Smooth muscle cell (in vitro differentiated cells): ENCODE results near the gene SPACA4. TPM values are rescaled to one million over a fixed set of nuclear protein-coding genes. Genes with fewer than 3 reads are reported as not detected.

Experiments used
- DNase-seq: peaks from one replicate; lab custom pipeline; 2025; ENCODE audit not compliant: unreplicated experiment; lab: John Stamatoyannopoulos, UW
- H2AFZ ChIP-seq: fragments of 200-600 bp; sonication (generic); 2 replicates; pipeline ENCODE4 v1.6.0; 2016; ENCODE audit warnings: antibody characterized with exemption, low read depth, mild to moderate bottlenecking
- H3F3A ChIP-seq: fragments of 200-600 bp; sonication (generic); 2 replicates; pipeline ENCODE4 v1.6.0; 2017; ENCODE audit warnings: antibody characterized with exemption, low read depth
- H3K27ac ChIP-seq: fragments of 200-600 bp; sonication (generic); 2 replicates; pipeline ENCODE4 v1.5.1; 2016; ENCODE audit warnings: low read depth, mild to moderate bottlenecking
- H3K27me3 ChIP-seq: fragments of 200-600 bp; sonication (generic); 2 replicates; pipeline ENCODE4 v1.6.1; 2016; ENCODE audit warnings: low read depth, mild to moderate bottlenecking
- H3K36me3 ChIP-seq: fragments of 200-600 bp; sonication (generic); 2 replicates; pipeline ENCODE4 v1.5.1; 2016; ENCODE audit warnings: low read depth
- H3K4me1 ChIP-seq: fragments of 200-600 bp; sonication (generic); 2 replicates; pipeline ENCODE4 v1.5.1; 2016; ENCODE audit warnings: low read depth
- H3K4me2 ChIP-seq: fragments of 200-600 bp; sonication (generic); 2 replicates; pipeline ENCODE4 v1.6.0; 2016; ENCODE audit warnings: mild to moderate bottlenecking
- H3K4me3 ChIP-seq: fragments of 200-600 bp; sonication (generic); 2 replicates; pipeline ENCODE4 v1.5.1; 2016; ENCODE audit warnings: mild to moderate bottlenecking
- H3K79me2 ChIP-seq: fragments of 200-600 bp; sonication (generic); 2 replicates; pipeline ENCODE4 v1.6.0; 2016; ENCODE audit warnings: low read depth, mild to moderate bottlenecking
- H3K9ac ChIP-seq: fragments of 200-600 bp; sonication (generic); 2 replicates; pipeline ENCODE4 v1.6.0; 2016; ENCODE audit warnings: low read depth
- H3K9me3 ChIP-seq: fragments of 200-600 bp; sonication (generic); replicated peaks from 2 replicates; pipeline ENCODE4 v1.5.1; 2016; ENCODE audit warnings: low read depth
- H4K20me1 ChIP-seq: fragments of 200-600 bp; sonication (generic); 2 replicates; pipeline ENCODE4 v1.6.0; 2016; ENCODE audit warnings: low read depth
- whole genome bisulfite sequencing: methylation state at CpG from one replicate; pipeline ENCODE4 v1.1.7; 2016; ENCODE audit warnings: low lambda C conversion rate; 5-methylcytosine and 5-hydroxymethylcytosine counted together
- polyA plus RNA-seq: library from polyadenylated mRNA; unstranded; fragments of >200 nt; fragmentation: Nextera tagmentation; extraction: Ambion mirVana; gene quantifications from 2 replicates; pipeline ENCODE4 v1.2.1, GENCODE V29; 2016
- total RNA-seq: library from RNA; depleted of rRNA; stranded (reverse); fragments of >200 nt; gene quantifications from 2 replicates; pipeline ENCODE4 v1.2.3, GENCODE V29; 2014
- TF ChIP-seq, protein P1 (sequence below): fragments of 200-600 bp; sonication (generic); IDR thresholded peaks from 2 replicates; pipeline ENCODE4 v1.5.1; 2017; ENCODE audit warnings: borderline replicate concordance, mild to moderate bottlenecking, antibody characterized with exemption; ENCODE audit not compliant: insufficient read depth, poor library complexity, severe bottlenecking

Gene SPACA4
- total and polyA plus RNA-seq, 2 experiments from 2014 or later: 0.43 TPM; not detected in 1

DNA sequence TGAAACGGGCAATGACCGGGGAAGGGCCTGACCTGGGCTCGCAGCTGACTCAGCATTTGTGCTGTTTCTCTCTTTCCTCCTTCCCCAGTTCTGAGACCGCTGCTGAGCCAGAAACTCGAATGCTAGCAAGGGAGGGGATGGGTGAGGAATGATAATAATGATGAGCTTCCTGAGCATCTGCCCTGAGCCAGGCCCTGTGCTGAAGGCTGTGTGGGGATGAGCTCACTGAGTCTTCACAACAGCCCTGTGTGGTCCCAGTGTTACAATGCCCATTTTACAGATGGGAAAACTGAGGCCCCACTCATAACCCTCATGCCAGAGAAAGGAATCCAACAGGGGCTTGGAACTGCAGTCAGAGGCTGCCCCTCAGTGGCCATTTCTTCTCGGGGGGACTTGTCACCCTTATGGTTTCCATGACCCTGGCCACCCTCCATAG, 46.4 kb upstream of the SPACA4 start:
- no peak for DNase-seq
- Histone ChIP-seq H3K4me2 (no peak overlapping the region), H3F3A (peaks cover 30% of the 10 kb centered on the region), H3K27ac (no peak overlapping the region), H3K9ac (no peak overlapping the region), H2AFZ (no peak overlapping the region), H3K4me1 (no peaks in the 10 kb centered on the region), H3K4me3 (no peak overlapping the region), H3K27me3 (no peaks in the 10 kb centered on the region), H4K20me1 (no peaks in the 10 kb centered on the region), H3K9me3 (no peaks in the 10 kb centered on the region), H3K79me2 (no peaks in the 10 kb centered on the region), H3K36me3 (no peaks in the 10 kb centered on the region)
- TF ChIP-seq, protein P1, sequence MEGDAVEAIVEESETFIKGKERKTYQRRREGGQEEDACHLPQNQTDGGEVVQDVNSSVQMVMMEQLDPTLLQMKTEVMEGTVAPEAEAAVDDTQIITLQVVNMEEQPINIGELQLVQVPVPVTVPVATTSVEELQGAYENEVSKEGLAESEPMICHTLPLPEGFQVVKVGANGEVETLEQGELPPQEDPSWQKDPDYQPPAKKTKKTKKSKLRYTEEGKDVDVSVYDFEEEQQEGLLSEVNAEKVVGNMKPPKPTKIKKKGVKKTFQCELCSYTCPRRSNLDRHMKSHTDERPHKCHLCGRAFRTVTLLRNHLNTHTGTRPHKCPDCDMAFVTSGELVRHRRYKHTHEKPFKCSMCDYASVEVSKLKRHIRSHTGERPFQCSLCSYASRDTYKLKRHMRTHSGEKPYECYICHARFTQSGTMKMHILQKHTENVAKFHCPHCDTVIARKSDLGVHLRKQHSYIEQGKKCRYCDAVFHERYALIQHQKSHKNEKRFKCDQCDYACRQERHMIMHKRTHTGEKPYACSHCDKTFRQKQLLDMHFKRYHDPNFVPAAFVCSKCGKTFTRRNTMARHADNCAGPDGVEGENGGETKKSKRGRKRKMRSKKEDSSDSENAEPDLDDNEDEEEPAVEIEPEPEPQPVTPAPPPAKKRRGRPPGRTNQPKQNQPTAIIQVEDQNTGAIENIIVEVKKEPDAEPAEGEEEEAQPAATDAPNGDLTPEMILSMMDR: no peak
- 90% methylated on average over 6 of the region's 6 CpGs for WGBS

DNA sequence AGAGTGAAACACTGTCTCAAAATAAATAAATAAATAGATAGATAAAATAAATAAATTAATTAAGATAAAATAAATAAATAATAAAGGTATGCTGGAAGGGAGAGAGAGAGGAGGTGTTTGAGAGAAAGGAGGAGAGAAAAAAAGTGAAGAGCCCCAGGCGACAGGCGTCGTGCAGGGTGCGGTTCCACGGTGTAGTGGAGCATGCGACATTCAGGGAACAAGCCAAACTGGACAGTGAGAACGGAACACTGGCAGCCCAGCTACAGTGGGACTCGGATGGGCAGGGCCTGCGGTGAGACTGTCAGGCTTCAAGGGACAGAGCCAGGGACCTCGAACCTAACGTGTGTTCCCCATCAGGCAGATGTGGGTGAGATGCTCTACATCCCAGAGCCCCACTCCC, 45.1 kb upstream of the SPACA4 start:
- Histone ChIP-seq H3K27me3 (no peaks in the 10 kb centered on the region), H3K4me2 (no peak overlapping the region), H2AFZ (no peak overlapping the region), H3K4me1 (no peaks in the 10 kb centered on the region), H3K9me3 (no peaks in the 10 kb centered on the region), H3K4me3 (no peak overlapping the region), H3K27ac (no peak overlapping the region), H3K36me3 (no peaks in the 10 kb centered on the region), H3K9ac (no peak overlapping the region), H3K79me2 (no peaks in the 10 kb centered on the region), H4K20me1 (no peaks in the 10 kb centered on the region), H3F3A (peaks cover 23% of the 10 kb centered on the region)
- DNase-seq: no peak
- TF ChIP-seq, protein P1: no peak
- WGBS: 95% methylated on average over 11 of the region's 11 CpGs

DNA sequence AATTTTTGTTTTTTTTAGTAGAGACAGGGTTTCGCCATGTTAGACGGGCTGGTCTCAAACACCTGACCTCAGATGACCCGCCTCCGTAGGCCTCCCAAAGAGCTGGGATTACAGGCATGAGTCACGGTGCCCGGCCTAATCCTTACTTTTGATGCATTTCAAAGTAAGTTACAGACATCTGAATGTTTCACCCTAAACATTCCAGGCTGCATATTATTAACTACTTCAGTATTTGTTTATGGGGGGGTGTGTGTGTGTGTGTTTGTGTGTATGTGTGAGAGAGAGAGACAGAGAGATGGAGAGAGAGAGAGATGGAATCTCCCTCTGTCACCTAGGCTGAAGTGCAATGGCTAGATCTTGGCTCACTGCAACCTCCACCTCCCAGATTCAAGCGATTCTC, 41.5 kb upstream of the SPACA4 start:
- Histone ChIP-seq H3K4me2 (no peak overlapping the region), H3F3A (peaks cover 29% of the 10 kb centered on the region), H3K36me3 (no peaks in the 10 kb centered on the region), H3K9me3 (no peaks in the 10 kb centered on the region), H3K79me2 (no peaks in the 10 kb centered on the region), H3K4me1 (no peaks in the 10 kb centered on the region), H3K27me3 (no peaks in the 10 kb centered on the region), H3K9ac (no peak overlapping the region), H3K27ac (peak overlapping the region; percentile 44), H3K4me3 (no peak overlapping the region), H4K20me1 (no peaks in the 10 kb centered on the region), H2AFZ (no peak overlapping the region)
- no peak for DNase-seq
- 25% methylated on average over 7 of the region's 7 CpGs for WGBS
- TF ChIP-seq, protein P1: no peak

DNA sequence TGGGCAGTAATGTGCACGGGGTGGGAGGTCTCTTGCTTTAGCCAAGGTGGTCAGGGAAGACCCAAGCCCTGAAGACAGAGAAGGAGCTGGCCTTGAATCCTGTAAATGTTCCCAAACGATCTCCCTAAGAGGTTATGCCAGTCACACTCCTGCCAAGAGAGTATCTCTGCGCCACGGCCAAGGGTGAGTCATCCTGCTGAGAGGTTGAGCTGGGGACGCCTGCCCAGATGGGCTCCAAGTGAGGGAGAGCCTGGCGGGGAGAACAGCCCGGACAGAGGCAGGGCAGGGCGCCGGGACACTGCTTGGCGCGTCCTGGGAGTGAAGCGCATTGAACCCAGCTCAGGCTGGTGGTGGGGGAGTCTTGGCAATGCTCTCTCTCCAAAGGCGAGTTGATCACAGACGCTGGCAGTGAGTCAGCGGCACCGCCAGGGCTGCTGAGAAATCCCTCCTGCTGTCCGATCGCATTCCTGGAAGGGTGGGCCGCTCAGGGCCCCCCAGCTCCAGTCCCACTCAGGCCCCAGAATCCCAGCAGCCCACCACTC, 38.1 kb upstream of the SPACA4 start:
- Histone ChIP-seq H3K9ac (peak overlapping the region; percentile 55), H3K4me2 (peak overlapping the region; percentile 69), H3K27me3 (no peaks in the 10 kb centered on the region), H3K9me3 (no peaks in the 10 kb centered on the region), H3K36me3 (no peaks in the 10 kb centered on the region), H2AFZ (peak overlapping the region; percentile 84), H3K27ac (peak overlapping the region; percentile 91), H3K79me2 (no peaks in the 10 kb centered on the region), H3K4me3 (no peak overlapping the region), H3K4me1 (peaks cover 7% of the 10 kb centered on the region), H3F3A (peaks cover 29% of the 10 kb centered on the region), H4K20me1 (no peaks in the 10 kb centered on the region)
- 3% methylated on average over 18 of the region's 19 CpGs for WGBS
- TF ChIP-seq, protein P1: no peak
- DNase-seq: peak; percentile 54
